Keratinocyte (primary cell): ENCODE results near the gene STK32B. TPM values are rescaled to one million over a fixed set of nuclear protein-coding genes. Genes with fewer than 3 reads are reported as not detected.

Experiments
- DNase-seq: peaks from one replicate; pipeline ENCODE4 v3.0.0-alpha.2; 2011; ENCODE audit warnings: low read depth, missing footprints, low spot score
- FAIRE-seq: peaks from 2 replicates; lab custom pipeline; 2011; peaks lifted over from hg19 to GRCh38; lab: Jason Lieb, UNC
- H2AFZ ChIP-seq: 2 replicates; pipeline ENCODE4 v1.6.0; 2012; ENCODE audit warnings: low read length, control low read depth, inconsistent platforms; ENCODE audit not compliant: control insufficient read depth
- H3K27ac ChIP-seq: 2 replicates; pipeline ENCODE4 v1.5.1; 2011; ENCODE audit warnings: low read length; ENCODE audit not compliant: control insufficient read depth, insufficient read depth
- H3K27me3 ChIP-seq: 3 replicates; pipeline ENCODE4 v1.6.0; 2011; ENCODE audit warnings: low read length; ENCODE audit not compliant: control insufficient read depth, insufficient read depth; ENCODE audit errors: extremely low read depth
- H3K36me3 ChIP-seq, 2 experiments: 2 replicates in 1 of 2; 3 replicates in 1 of 2; pipeline ENCODE4 v1.5.1; 2011; ENCODE audit warnings: low read length in 2 of 2, mild to moderate bottlenecking in 1 of 2; ENCODE audit not compliant: control insufficient read depth in 2 of 2, insufficient read depth in 2 of 2; ENCODE audit errors: extremely low read depth in 1 of 2
- H3K4me1 ChIP-seq: 3 replicates; pipeline ENCODE4 v1.5.1; 2011; ENCODE audit warnings: low read length; ENCODE audit not compliant: control insufficient read depth, insufficient read depth; ENCODE audit errors: extremely low read depth
- H3K4me2 ChIP-seq: 3 replicates; pipeline ENCODE4 v1.6.0; 2011; ENCODE audit warnings: low read depth, low read length; ENCODE audit not compliant: control insufficient read depth, insufficient read depth; ENCODE audit errors: extremely low read depth
- H3K4me3 ChIP-seq, 3 experiments: fragments of 200-600 bp in 1 of 3; sonication (generic) in 1 of 3; 2 replicates in 2 of 3; 3 replicates in 1 of 3; pipeline ENCODE4 v1.5.1; 2011 to 2016; ENCODE audit warnings: low read length in 3 of 3, mild to moderate bottlenecking in 3 of 3, control low read depth in 2 of 3, inconsistent platforms in 1 of 3, low read depth in 1 of 3, mixed read lengths in 1 of 3, mixed run types in 1 of 3, moderate library complexity in 1 of 3; ENCODE audit not compliant: control insufficient read depth in 2 of 3, insufficient read depth in 2 of 3; ENCODE audit errors: extremely low read depth in 1 of 3
- H3K79me2 ChIP-seq: 2 replicates; pipeline ENCODE4 v1.6.0; 2012; ENCODE audit warnings: low read length; ENCODE audit not compliant: control insufficient read depth, insufficient read depth
- H3K9ac ChIP-seq: 3 replicates; pipeline ENCODE4 v1.6.0; 2011; ENCODE audit warnings: low read length; ENCODE audit not compliant: control insufficient read depth, insufficient read depth; ENCODE audit errors: extremely low read depth
- H3K9me1 ChIP-seq: 3 replicates; pipeline ENCODE4 v1.6.0; 2011; ENCODE audit warnings: low read length; ENCODE audit not compliant: control insufficient read depth, insufficient read depth; ENCODE audit errors: extremely low read depth
- H3K9me3 ChIP-seq: 2 replicates; pipeline ENCODE4 v1.5.1; 2012; ENCODE audit warnings: low read depth, low read length; ENCODE audit not compliant: control insufficient read depth
- H4K20me1 ChIP-seq: 3 replicates; pipeline ENCODE4 v1.6.0; 2011; ENCODE audit warnings: low read length; ENCODE audit not compliant: control insufficient read depth, insufficient read depth; ENCODE audit errors: extremely low read depth
- EZH2 ChIP-seq: IDR thresholded peaks from one replicate; pipeline ENCODE4 v1.6.1; 2012; ENCODE audit warnings: inconsistent platforms, mild to moderate bottlenecking, low read length, moderate library complexity
- dilution Hi-C: fragments of 300-500 bp; cut with MboI; formaldehyde crosslinking; loops from one replicate; pipeline ENCODE4 v1.7.0; 2020; ENCODE audit warnings: low sequenced_read_pairs; ENCODE audit not compliant: extremely low pct_ligation_motif_present
- polyA plus RNA-seq, 5 experiments: library from polyadenylated mRNA; depleted of rRNA in 3 of 5; stranded (reverse) in 3 of 5; stranded (forward) in 1 of 5; unstranded in 1 of 5; fragments of >200 nt; gene quantifications; 1 replicate in 1 of 5; 2 replicates in 3 of 5; 3 replicates in 1 of 5; pipeline versions ENCODE4 v1.2.1 to v1.2.3, GENCODE V29; 2011 to 2012; ENCODE audit warnings: missing spikeins in 2 of 5, low read depth in 1 of 5, low replicate concordance in 1 of 5
- TF ChIP-seq, protein P1 (sequence below), 3 experiments: IDR thresholded peaks in 1 of 3; conservative IDR thresholded peaks in 1 of 3; optimal IDR thresholded peaks in 1 of 3; 2 replicates in 2 of 3; 3 replicates in 1 of 3; pipeline versions ENCODE3 to v1.5.1; 2011; ENCODE audit warnings: low read length in 3 of 3, mild to moderate bottlenecking in 3 of 3, moderate library complexity in 2 of 3, control low read depth in 1 of 3, inconsistent platforms in 1 of 3; ENCODE audit not compliant: insufficient read depth in 2 of 3; ENCODE audit errors: extremely low read depth in 1 of 3

STK32B gene
- polyA plus RNA-seq, 1 donor (not counting 4 experiments of a cell fraction or from before 2014, with no cell fraction given), result 3.4 TPM

DNA sequence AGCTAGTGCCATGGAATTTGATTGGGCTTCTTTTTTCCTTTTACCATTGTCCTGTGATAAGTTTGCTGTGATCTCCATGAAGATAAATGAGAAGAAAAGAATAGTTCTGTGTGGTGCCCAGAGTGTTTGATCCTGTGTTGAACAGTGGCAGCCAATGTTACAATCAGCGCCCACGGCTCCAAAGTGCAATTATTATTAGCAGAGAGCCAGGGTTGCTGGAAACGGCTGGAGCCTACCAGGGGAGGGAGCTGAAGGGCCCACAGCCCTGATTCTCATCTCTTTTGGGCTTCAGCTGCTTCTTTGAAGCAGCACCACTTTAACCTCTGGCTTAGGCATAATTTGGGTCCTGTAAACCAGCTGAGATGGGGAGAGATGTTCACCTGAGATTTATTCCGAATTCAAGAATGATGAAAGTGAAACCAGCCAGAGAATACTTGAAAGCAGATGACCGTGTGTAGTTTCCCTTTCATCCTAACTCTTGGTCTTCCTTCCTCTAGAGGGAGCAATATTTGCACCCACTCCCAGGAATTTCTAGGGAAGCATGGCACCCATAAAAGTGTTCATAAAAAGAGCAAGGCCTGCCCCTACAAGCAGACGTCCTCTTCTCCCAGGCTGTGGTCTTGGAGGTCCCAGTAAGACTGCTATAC, 358.8 kb downstream of the STK32B start:
- Histone ChIP-seq H2AFZ (no peak overlapping the region), H3K9ac (no peak overlapping the region), H3K79me2 (no peaks in the 10 kb centered on the region), H3K9me3 (no peaks in the 10 kb centered on the region), H3K4me3 (no peak overlapping the region), H3K36me3 (no peaks in the 10 kb centered on the region), H3K4me1 (no peaks in the 10 kb centered on the region), H4K20me1 (no peaks in the 10 kb centered on the region), H3K4me2 (no peak overlapping the region), H3K9me1 (no peaks in the 10 kb centered on the region), H3K27me3 (no peaks in the 10 kb centered on the region), H3K27ac (no peak overlapping the region)
- no peak for FAIRE-seq
- no peak for DNase-seq
- dilution Hi-C loops, result no loop called here
- TF ChIP-seq, protein P1, sequence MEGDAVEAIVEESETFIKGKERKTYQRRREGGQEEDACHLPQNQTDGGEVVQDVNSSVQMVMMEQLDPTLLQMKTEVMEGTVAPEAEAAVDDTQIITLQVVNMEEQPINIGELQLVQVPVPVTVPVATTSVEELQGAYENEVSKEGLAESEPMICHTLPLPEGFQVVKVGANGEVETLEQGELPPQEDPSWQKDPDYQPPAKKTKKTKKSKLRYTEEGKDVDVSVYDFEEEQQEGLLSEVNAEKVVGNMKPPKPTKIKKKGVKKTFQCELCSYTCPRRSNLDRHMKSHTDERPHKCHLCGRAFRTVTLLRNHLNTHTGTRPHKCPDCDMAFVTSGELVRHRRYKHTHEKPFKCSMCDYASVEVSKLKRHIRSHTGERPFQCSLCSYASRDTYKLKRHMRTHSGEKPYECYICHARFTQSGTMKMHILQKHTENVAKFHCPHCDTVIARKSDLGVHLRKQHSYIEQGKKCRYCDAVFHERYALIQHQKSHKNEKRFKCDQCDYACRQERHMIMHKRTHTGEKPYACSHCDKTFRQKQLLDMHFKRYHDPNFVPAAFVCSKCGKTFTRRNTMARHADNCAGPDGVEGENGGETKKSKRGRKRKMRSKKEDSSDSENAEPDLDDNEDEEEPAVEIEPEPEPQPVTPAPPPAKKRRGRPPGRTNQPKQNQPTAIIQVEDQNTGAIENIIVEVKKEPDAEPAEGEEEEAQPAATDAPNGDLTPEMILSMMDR (optimal IDR thresholded peaks at IDR 0.05 in 1 of 3, IDR thresholded peaks at IDR 0.05 in 1 of 3, conservative IDR thresholded peaks at IDR 0.05 in 1 of 3; ENCODE audit: extremely low read depth in 1 of 3, insufficient read depth in 2 of 3, low read length in 3 of 3), result peak in 2 of 3 experiments; percentile 7 to 11
- TF ChIP-seq EZH2, result no peak

DNA sequence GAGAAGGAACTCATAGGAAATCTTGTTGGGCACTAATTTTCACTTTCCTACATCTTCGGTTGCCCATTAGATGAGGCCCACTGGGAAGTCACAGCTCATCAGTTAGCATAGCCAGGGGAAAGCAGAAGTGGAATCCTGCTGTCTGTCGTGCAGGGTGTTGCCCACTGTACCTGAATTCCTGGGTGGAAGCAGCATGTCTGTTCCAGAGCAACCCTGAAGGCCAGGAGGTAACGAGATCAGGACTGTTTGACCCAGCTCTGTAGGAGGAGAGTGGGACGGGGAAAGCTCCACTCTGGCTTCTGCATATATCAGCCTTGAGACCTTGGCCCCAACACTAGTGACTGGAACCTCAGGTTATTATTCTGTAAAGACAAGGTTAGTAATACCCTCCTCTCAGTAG, 361.0 kb downstream of the STK32B start:
- no peaks in the 10 kb centered on the region for H3K79me2 ChIP-seq
- H3K4me2 ChIP-seq, result no peak overlapping the region
- FAIRE-seq (no peak), DNase-seq (no peak)
- H3K4me1 ChIP-seq, result no peaks in the 10 kb centered on the region
- peaks cover 3% of the 10 kb centered on the region for H3K9me3 ChIP-seq
- dilution Hi-C loops, result no loop called here
- H3K36me3 ChIP-seq, result no peaks in the 10 kb centered on the region
- H4K20me1 ChIP-seq, result no peaks in the 10 kb centered on the region
- no peak for TF ChIP-seq EZH2
- TF ChIP-seq, protein P1 (optimal IDR thresholded peaks at IDR 0.05 in 1 of 3, IDR thresholded peaks at IDR 0.05 in 1 of 3, conservative IDR thresholded peaks at IDR 0.05 in 1 of 3; ENCODE audit: extremely low read depth in 1 of 3, insufficient read depth in 2 of 3, low read length in 3 of 3), result no peak
- no peak overlapping the region for H3K4me3 ChIP-seq
- no peak overlapping the region for H3K27ac ChIP-seq
- H3K9me1 ChIP-seq, result no peaks in the 10 kb centered on the region
- no peak overlapping the region for H3K9ac ChIP-seq
- H2AFZ ChIP-seq, result no peak overlapping the region
- H3K27me3 ChIP-seq, result no peaks in the 10 kb centered on the region
